HG02798 (cell line): ENCODE measurements around the gene RASGEF1C.

Experiments used
- ATAC-seq: cut with Tn5 transposase; IDR thresholded peaks from one replicate; pipeline ENCODE4 v1.9.1; 2021; ENCODE audit warnings: mild to moderate bottlenecking; ENCODE audit not compliant: unreplicated experiment, poor library complexity

RASGEF1C gene

DNA sequence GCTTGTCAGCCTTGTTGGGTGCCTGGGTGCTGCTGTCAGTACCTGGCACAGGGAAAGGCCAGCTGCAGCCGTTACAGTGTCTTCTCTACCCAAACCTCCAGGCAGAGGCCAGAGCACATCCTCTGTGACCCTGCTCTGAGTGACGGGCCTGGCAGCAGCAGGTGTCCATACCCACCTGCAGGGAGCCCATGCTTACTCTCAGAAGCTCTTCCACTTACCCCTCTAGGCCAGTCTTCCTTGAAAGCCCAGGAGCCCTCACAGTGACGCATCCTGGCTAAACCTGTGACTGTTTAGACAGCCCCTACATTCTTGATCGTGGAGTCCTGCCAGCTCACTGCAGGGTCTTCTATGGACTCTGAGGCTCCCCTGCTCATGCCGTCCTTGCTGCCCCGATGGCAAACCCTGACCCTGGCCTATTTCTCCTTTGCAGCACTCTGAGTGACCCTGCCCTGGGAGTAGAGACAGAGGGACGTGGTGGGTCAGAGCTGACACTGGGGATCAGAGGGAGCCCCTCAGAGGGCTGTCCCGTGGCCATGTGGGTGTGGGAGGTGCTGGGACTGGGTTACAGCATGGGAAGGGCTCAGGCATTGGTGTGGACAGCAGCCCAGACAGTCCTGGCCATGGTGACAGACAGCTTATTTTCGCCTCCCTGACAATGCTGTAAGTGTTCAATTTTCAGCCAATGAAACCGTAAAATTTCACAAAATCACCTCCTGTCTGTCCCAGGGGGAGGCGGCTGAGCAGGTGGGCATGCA, 69.9 kb downstream of the RASGEF1C start:
- no peak for ATAC-seq

DNA sequence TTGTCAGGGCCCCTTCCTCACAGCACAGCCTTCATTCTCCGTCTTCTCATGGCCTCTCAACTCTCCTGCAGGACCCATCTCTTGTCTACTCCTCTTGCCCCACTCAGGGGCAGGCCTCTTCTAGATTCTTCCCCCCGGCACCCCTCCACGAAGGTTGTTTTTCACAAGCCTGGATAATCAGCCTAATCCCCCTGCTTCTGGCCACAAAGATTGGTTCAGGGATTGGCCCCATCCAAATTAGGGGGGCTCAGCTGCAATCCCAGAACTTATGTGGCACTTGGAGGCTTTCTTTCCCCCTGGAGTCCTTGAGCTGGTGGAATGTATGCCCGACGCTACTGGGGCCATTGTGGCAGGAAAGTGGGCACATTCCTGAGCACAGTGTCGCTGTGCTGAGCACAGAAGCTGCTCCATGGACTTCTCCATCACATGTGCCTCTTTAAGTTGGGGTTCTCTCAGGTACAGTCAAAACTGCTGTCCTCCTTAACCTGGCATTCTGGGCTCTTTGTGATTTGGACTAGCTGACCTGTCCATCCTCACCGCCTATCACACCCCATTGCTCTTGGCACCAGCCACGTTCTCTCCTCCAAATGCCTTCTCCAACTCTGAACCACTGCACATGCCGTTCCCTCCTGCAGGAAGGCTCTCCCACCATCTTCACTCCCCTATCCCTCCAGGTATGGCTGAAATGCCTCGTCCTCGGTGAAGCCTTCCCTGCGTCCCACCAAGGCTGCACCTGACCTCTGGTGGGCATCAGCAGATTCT, 70.6 kb downstream of the RASGEF1C start:
- no peak for ATAC-seq

DNA sequence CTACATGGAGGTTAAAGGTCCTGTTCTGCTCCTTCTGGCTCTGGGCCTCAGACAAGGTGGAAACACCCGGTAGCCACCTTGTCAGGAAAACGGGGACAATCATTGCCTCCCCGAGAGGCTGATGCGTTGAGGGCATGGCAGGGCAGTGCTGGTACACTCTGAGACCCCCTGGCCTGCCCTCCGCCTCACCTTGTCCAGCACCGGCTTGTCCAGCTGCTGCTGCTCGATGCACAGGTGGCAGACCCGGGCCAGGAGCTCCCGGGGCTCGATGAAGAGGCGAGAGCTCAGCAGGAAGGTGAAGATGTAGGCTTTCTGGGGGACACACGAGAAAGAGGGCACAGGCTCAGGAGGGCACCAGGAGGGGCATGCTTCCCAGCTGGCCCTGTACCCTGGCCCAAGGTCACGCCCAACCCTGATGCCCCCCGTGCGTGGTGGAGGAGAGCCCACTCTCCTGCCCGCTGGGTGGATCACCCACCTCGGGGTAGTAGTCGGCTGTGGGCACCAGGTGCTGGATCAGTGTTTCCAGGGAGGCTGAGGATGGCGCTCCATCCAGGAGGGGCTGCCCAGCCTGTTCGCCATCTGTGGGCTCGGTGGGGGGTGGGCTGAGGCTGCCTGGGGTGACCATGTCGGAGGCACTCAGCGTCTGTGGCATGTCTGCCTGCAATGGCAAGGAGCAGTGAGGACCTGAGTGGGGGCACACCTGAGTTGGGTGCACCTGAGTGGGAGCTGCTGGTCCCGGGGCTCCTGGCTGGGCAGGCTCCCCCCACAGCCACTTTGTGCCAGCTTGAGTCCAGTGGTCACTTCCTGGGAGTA, 71.4 kb downstream of the RASGEF1C start:
- no peak for ATAC-seq

DNA sequence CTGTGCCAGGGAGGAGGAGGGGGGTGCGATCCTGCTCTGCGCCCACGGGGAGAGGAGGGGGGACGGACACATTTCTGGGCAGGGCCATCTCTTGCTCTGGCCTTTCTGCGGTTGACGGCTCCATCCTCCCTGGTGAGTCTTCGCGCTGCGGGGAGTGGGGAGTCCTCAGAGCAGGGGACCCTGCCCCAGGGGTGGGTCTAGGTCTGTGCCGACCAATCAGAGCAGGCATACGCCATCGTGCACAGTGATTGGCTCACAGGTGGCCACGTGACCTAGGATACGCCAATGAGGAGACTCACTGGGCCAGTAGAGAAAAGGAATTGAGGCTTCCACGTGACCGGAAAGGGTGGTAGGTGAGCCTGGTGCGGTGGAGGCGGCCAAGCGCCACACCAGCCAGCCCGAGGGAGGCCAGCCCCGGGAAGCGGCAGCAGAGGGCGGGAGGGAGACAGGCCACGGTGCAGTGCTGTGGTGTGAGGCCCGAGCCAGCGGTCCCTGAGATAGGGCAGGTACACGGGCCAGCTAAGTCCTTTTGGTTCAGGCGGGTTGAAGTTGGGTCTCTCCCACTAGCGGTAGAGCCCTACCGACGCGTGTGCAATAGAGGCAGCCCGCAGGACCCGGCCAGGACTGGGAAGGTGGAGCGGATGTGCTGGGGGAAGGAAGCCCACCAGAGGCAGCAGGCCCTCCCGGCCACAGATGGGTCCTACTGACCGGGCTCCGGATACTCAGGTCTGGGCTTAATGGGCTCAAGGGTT, 72.2 kb downstream of the RASGEF1C start:
- ATAC-seq = no peak

DNA sequence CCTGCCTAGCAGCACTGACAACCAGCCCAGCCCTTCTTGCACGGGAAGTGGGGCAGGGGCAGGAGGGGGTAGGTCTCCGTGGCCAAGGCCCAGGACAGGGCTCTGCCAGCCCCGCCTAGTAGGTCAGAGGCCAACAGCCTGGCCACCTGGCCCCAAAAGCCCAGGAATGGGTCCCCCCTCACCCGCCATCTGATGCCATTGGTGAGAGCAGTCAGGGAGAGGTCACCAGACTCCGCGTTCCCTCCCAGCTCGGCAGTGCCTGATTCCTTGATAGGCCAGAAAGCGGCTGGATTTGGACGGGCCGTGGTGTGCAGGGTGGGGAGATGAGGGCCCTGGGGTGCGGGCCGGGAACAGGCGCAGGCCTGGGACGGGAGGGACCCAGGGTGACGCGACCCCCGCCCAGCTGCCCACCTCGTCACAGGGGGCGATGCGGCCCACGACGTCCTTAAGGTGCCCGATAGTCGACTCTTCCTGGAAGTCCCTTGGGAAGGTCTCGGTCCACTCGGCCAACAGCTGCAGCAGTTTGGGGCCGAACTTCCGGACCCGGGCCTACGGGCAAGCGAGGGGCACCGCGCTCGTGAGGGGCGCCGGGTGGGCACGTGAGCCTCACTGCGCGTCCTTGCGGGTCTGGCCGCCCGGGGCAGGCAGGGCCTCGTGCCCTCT, 72.9 kb downstream of the RASGEF1C start:
- ATAC-seq = no peak

DNA sequence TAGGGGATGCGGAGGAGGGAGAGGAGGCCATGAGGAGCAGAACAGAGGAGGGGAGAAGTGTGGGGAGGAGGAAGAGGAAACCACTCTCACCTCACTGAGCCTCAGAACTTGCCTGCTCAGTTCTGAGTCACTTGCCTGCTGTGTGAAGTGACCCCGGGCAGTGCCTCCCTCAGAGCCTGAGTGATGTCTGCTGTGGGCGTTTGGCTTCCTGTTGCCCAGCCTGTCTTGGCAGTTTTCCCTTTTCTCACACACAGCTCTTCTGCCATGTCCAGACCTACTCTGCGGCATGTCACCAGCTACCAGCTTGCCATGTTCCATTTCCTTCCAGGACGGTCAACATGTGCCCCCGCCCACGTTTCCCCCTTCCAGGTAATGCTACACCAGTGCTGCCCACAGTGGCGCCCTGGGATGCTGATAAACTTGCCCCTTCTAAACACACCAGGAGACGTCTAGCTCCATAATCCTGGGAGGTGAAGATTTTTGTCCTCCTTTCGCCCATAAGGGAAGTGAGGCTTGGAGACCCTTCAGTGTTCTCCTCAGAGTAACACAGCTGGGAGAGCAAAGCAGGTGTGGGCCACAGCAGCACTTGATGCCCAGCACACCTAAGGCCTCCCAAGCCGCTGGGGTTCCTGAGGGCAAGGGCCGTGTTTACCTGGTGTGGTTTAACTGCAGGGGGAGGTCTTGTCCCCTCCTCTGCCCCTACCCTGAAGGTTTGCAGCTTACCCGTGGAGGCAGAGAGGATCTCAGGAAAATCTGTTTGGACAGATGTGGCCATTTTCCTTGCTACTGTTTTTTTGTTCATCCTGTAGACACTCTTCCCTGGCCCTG, 73.7 kb downstream of the RASGEF1C start:
- no peak for ATAC-seq

DNA sequence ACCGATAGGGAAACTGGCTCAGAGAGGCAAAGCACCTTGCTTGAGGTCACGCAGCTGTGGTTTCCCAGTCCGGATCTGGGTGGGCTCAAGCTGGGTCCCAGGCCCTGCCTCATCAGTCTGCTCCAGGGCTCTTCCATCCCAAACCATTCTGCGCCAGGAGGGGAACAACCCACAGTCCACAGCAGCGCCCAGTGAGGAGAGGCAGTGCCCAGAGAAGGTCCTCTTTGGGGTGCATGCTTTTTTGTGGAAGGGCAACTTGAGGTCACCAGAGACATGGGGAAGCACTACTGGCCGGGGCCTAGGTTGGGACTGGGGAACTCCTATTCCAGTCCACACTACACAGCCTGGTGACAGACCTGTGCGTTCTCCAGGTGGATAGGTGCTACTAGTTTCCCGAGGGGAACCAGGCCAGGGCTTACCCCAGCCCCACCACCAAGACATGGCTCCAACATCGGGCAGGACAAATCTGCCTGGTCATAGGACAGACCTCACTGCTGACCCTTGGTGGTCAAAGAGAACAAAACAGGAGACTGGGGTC, 75.0 kb downstream of the RASGEF1C start:
- no peak for ATAC-seq

DNA sequence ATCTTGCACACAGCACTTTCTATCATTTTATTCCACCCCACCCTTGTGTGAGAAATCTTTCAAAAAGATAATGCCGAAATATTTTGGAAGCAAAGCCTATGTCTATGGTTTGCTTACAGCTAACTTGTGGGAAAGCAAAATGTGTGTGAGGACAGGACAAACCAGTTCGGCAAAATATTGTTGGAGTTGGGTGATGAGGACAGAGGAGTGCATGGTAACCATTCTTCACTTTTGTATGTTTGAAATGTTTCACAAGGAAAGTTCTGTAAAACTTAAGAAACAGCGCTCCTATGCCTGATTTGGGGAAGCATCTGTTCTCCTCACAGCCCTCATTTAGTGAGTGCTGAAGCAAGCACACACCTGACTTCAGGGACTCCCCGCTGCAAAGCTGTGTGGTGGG, 75.5 kb downstream of the RASGEF1C start:
- ATAC-seq = no peak

DNA sequence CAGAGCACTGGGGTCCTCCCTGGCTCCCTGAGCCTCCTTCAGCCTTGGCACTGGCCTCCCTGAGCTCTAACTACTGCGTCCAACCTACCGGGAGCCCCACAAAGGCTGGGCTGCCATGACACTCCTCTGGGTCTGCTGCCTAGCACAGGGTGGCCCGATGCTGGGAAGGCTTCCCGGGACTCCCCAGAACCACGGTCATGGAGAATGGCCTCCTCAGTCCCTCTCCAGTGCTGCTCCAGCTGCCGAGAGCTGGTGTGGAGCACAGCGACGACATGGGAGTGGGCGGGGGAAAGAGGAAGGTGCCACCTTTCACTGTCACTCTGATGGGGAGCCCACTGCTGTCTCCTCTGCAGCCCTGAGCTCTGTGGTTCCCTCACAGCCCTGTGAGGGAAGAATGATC, 76.0 kb downstream of the RASGEF1C start:
- no peak for ATAC-seq

DNA sequence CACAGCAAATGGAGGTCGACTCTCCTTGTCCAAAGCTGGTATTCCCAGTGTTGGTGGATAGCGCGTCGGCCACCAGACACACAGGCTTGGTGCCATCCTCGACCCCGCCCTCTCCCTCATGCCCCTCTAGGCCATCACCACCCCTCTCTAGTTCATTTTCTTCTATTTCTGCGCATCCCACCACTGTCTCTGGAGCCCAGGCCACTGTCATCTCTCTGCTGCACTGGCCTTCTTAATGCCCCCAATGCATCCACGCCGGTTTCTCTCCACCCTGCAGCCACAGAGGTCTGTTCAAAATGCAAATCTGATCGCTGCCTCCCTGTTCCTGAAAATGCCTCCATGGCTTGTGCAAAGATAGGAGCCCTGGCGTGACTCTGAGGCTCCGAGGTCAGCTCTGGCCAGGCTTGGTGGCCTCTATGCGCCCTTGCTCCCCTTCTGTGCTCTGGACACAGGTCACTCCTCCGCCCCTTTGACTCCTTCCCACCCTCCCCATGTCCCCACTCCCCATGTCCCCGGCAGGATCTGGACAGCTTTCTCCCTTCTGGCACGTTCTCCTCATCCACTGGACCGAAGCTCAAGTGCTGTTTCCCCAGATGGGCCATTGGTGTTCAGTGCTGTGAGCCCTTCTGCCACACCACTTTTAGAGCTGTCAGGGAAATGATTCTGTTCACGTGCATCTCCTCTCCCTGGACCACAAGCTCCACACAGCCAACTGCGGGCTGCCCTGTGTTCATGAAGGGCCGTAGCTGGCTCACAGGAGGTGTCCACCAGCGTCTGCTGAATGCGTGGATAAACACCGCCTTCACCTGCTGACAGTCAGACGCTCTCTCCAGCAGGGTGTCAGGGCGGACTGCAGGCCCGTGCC, 77.9 kb downstream of the RASGEF1C start:
- ATAC-seq = no peak

DNA sequence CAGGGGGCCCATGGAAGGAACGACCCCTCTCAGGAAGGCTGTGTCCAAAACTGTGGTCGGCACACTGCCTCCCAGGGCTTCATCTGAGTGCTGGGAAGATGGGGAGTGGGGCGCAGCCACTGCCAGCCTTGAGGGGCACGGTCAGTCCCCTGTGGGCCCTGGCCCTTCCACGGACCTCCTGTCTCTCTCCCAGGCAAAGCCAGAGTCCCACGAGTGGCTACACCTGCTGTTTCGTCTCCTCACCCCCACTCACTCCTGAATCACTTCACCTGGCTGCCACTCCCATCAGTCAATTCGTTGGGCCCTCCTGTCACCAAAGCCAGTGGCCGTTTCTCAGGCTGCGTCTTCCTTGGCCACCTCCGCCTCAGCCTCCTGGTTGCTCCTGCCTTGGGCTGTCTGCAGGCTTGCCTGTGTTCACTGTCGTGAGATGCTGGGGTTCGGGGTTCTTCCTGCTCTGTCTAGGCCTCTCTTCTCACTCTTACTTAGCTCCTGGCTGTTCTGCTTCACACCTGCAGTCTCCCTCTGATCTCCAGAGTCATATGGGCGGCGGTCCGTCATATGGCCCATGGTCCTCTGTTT, 78.6 kb downstream of the RASGEF1C start:
- ATAC-seq = no peak

DNA sequence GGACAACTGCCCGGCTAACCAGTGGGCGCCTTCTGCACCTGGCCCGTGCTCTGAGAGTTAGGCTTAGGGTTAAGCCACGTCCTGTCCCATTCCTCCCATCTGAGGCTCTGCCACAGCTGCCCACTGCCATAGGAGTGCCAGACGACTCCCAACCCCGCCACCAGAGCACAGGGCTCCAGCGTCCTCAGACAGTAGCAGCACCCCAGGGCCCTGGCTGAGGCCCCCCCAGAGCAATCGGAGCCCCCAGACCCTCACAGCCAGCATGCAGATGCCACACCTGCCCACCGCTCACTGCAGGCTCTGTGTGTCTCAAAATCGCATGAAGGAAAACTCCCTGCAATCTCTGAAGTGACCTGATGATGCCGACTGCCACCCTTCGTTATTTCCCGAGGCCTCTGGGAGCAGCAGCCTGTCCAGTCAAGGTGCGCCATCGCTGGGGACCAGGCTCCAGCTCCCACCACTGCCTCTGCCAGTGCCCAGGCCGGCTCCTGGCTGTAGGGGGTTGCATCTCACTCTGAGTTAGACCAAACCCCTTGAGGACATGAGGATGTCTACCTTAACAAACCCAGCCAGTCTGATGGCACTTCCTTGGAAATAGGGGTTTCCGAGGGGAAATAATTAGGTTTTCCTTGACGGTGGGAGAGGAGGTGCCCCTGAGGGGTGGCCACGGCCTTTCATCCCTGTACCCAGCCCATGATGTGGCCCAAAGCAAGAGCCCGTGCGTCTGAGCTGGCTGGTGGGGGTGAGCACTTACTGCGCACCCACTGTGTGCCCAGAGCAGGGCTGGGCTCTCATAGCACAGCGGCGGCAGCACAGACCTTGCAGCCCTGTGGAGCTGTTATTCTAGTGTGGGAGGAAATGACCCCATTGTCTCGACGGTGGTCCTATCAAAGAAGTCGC, 79.5 kb downstream of the RASGEF1C start:
- no peak for ATAC-seq

DNA sequence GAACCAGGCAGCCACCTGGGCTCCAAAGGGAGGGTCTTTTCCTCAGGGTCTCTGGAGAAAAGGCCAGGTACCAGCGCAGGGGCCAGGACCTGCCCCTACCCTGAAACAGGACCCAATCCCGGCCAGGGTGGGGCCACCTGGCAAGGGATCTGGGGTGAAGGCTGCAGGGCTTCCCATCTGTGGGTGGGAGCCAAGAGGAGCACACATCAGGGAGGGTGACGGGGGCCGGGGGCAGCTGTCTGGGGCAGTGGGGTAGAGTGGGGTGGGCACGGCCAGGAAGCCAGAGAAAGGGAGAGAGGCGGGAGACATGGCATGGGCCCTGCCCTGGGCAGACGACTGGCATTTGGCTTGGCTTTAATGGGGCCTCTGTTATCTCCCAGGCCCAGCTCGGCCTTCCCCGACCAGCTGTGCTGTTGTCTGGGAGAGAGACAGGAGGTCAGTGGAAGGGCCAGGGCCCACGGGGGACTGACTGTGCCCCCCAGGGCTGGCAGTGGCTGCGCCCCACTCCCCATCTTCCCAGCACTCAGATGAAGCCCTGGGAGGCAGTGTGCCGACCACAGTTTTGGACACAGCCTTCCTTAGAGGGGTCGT, 80.2 kb downstream of the RASGEF1C start:
- no peak for ATAC-seq

DNA sequence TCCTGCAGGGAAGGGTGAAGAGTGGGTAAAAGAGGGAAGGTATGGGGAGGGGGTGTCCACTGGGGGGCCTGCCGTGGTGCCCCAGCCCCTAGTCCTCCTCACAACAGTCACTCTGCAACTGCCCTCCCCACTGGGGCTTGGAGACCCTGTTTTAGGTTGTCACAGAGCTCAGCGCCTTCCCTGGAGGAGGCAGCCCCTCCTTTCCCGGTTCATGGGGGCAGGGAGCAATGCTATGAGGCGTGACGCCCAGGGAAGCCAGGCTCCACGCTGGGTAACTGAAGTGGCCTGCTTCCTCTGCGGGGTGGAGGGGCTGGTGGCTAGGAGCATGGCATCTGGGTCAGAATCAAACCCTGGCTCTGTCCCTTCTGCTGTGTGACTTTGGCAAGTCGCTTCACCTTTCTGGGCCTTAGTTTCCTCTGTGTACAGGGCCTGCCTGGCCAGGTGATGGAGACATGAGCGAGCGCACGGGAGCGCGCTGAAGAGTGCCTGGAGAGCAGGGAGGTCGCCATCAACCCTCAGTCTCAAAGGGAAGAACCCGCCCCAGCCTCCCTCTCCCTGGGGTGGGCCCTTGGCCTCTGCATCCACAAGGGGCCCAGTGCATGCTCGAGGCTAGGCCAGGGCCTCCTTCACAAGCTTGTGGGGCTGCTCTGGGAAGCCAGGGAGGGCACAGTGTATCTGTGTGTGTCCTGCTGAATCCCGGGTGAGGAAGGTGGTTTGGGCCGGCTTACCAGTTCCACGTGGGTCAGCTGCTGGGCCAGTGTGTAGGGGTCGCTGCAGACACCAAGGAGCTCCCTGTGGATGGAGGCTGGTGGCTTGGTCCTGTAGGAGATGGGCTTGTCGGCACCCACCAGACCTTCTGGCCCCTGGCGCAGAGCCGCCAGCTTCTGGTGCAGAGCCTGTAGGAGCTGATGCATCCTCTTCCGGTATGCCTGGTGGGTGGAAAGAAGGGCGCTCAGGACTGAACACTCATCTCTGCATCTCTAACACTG, 81.0 kb downstream of the RASGEF1C start:
- ATAC-seq = no peak
